HG03103 (cell line): Measurements from ENCODE around the gene ELL.

Source experiments
- ATAC-seq: cut with Tn5 transposase; IDR thresholded peaks from one replicate; pipeline ENCODE4 v1.9.1; 2021; ENCODE audit warnings: low read depth; ENCODE audit not compliant: unreplicated experiment

Gene ELL

DNA sequence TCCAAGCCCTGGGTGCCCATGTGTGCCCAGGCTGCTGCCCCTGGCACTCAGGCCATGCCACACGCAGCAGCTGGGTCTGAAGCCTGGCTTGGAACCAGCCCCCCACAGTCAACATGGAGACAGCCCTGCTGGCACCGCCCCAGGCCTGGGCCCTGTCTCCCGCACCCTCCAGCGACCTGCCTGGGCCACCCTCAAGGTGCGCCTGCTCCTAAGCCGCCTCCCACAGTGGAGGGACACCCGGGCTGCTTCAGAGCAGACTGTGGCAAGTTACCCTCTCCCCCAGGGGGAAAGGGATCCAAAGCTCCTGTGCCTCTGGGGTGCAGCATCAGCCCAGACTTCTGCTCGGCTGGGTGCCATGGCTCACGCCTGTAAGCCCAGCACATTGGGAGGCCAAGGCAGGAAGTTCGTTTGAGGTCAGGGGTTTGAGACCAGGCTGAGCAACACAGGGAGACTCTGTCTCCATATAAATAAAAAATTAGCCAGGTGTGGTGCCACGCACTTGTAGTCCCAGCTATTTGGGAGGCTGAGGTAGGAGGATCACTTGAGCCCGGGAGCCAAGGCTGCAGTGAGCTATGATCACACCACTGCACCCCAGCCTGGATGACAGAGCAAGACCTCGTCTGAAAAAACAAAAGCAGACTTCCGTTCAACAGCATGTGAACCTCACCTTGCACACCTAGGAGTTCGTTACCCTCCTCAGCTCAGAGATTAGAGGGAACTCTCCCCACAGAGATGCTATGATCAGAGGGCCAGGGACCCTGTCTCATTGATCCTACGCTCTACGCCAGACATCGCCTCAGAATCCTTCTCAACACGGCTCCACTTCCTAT lies 15.6 kb downstream of the ELL start:
- ATAC-seq: no peak

- ATAC-seq: no peak
Measured at GRCh38 chr19:18504886-18505610, 16.8 kb downstream of the ELL start.

DNA sequence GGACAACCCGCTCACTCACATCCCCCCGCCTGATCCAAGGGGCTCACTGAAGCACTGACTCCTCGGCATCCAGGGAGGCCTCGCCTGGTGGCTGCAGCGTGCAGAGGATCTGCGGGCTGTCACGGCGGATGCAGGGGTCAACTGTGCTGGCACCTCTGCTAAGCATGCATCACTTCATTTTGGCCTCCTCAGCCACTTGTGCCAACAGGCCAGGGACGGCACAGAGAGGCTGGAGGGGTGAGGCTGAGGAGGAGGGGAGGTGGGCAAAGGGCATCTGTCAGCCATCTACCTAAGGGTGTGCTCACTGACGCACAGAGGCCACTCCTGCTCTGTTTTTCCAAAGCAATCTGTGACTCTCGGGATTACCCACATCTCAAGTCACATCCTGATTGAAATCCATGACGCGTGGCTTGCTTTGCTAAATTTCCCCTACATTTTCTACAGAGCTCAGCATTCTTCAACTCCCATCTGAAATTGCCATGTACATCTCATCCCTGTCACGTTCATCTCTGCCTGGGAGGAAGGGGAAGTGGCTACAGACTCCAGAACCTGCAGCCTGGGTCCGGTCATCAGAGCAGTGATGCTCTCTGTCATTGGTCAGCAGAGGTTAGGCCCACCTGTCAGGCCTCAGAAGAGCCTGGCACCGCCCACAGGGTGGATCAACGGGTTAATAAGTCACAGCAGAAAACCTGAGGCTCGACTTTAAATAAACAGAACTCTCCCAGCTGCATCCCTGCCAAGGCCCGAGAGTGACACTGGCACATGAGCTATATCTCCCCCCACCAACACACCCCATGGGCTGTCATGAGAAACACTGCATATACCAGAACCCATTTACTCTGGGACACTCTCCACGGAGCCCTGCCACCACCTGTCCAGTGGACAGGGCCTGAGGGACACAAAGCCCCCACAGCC lies 17.6 kb downstream of the ELL start:
- ATAC-seq: no peak

DNA sequence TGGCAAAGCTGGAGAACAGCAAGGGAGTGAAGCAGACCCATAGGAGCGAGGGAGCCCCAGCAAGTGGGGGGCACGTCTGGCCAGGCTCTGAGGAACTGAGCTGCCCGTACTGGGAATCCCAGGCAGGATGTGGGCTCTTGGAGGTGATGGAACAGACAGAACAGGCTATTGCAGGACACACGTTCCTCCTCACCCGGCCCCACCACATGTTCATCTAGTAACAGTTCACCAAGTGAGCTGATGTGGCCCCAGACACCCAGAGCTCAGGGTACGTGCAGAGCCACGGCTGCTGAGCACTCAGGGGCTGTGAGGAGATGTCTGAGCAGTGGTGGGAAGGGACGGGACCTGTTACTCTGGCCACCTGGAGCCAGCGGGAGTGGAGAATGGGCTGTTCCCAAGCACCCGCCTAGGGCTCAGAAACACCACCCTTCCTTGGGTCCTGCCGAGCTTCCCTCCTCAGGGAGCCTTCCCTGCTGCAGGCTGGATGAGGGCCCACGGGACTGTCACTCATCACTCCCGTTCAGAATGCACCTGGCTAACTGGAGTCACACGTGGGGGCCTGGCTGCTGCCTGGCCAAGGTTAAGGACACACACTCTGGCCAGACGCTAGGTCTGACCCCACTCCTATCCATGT lies 18.4 kb downstream of the ELL start:
- no peak for ATAC-seq

DNA sequence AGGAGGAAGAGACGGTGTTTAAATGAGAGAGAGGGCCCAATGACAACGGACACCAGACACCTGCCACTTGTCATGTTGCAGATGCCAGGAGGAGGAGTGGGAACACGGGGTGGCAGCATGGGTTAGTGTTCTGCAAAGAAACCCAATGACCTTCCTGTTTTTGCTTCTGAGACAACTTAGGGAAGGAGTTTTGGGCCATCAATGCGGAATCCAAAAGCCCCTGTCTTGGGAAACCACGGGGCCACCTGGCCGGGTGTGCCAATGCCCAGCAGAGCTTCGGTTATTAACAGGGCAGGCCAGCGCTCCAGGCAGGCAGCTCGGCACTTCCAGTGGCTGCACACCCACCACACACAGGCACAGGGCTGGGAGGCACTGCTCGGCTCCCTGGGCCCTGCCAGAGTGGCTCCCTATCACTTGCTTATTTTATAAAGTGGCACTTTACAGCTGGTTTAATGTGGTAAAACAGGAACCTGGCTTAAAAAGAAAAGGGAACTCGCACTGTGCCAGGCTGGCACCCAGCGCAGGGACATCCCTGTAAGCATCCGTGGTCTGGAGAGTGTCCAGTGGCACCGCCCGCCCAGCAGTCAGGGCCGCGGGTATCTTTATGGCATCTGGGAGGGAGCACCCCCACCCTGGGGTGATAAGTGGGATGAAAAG lies 19.1 kb downstream of the ELL start:
- ATAC-seq: no peak

DNA sequence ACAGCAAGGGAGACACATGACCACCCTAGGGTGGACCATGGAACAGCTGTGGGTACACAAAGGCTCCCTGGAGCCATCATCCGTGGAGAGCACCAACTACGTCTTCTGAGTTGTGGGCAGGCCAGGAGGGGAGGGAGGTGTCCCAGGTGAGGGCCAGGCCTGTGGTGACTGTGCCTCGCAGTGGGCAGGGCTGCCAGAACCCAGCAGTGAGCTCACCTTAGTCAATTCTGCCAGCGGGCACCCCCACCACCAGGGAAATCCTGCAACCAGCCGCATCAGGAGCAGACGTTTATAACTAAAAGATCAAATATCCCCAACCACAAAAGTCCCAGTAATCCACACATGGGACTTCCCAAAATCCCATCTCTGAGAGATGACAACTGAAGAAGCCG lies 19.6 kb downstream of the ELL start:
- ATAC-seq: no peak

GRCh38 chr19:18501832-18502231 lies 20.0 kb downstream of the ELL start:
- no peak for ATAC-seq

DNA sequence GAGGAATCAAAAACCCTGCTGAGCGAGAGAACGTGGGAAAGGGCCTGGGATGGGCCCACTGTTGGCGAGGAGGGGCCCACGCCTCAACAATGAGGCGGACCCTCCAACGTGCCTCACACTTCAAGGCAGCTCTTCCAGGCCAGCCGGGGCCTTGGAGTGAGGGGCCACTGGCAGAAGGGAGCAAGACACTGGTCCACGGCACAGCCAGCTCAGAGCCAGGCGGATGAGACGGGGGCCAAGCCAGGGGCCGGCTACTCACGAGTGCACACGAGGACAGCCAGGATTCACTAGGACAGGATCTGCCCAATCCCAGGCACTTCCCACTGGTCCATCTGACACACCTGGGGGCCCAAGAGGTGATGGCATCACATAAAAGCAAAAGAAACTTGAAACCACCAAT lies 20.5 kb downstream of the ELL start:
- no peak for ATAC-seq

DNA sequence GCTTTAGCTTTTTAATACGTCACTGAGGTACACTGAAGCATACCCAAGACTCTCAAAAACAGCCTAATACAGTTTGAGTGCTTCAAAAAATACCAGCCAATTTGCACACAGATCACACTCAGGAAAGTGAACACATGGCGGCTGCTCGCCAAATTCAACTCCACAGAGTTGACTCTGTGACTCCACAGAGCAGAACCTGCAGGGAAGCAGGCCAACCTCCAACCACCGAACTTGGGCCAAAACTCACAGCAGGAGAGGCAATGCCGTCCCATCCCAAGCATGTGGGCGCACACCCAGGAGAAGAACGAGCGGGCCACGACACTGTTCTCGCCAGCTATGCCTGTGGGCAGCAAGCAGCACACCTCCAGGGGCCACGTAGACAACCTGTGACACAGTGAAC lies 21.1 kb downstream of the ELL start:
- ATAC-seq: no peak

- ATAC-seq: no peak
Measured at GRCh38 chr19:18500376-18500775, 21.5 kb downstream of the ELL start.

- no peak for ATAC-seq
Measured at GRCh38 chr19:18499055-18499775, 22.7 kb downstream of the ELL start.

- no peak for ATAC-seq
Measured at GRCh38 chr19:18496980-18497256, 25.0 kb downstream of the ELL start.

DNA sequence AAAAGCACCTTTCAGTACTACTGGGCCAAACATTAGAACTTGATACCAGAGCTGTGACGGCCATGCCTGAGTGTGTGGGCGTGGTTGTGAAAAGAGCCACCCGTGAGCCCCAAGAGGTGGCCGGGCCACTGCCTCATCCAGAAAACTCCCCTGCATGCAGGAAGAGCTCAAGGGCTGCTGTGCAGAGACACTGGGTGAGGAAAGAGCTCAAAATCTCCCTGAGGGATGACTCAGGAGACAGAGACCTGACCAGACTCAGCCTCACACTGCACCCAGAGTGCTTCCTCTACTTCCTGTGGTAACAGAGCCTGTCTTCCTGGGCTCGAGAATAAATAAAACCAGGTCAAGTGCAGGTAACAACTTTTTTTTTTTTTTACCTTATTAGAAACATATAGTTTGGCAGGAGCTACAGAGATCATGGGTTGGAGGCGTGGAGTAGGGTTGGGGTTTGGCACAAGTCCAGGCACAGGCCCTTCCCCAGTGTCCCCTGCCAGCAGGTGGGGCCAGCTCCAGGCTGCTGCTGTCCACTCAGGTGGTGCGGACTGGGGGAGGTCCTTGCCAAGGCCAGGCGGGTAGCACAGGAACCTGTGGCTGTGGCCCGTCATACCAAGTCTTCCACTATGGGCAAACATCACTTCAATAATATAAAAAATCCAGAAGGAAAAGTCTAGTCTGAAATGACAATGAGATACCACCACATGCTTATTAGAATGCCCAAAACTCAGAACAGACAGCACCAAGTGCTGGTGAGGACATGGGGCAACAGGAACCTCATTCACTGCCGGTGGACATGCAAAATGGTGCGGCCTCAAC lies 25.5 kb downstream of the ELL start:
- no peak for ATAC-seq

DNA sequence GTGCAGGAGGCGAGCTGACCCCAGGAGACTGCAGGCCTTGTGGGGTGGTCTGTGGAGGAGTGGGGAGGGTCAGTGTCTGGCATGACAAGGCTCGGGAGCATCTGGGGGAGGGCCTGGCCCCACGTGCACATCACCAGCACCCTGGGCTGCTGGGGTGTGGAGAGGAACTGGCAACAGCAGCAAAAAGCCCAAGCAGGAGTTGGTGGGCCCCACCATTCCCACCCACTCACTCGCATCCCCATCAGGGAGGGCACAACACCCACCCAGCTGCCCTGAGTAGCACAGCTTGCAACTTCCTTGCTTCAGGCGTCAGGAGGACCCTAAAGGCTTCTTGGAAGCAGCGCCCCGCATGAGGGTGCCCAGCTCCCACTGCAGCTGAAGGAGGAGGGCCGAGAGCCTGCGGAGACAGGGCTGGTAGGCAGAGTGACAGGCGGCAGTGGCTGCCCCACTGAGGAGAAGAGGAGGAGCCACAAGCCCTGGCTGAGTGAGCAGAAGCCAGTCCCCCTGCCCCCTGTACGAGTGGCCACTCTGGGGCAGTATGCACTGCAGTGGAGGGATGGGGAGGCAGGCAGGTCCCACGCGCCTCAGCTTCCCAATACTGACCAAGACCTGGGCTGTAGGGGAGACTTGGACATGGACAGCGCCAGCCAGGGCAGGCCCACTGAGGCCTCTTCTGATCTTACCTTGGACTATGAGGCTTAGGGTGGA lies 26.5 kb downstream of the ELL start:
- ATAC-seq: no peak

DNA sequence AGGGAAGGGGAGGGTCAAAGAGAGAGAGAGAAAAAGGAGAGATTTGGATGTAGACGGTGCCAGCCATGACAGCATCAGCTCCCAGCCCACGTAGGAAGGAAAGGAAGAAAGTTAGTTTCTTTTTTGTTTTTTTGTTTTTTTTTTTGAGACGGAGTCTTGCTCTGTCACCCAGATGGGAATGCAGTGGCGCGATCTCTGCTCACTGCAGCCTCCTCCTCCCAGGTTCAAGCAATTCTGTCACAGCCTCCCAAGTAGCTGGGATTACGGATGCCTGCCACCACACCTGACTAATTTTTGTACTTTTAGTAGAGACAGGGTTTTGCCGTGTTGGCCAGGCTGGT lies 27.6 kb downstream of the ELL start:
- no peak for ATAC-seq

- ATAC-seq: no peak
Measured at GRCh38 chr19:18493440-18494266, 28.2 kb downstream of the ELL start.
